ENCODE data around the gene CPT1C. TPM values are rescaled to one million over a fixed set of nuclear protein-coding genes. Genes with fewer than 3 reads are reported as not detected.
A peak's percentile ranks its signal among the peaks of the same experiment; 100 is the strongest.

CPT1C gene
- polyA plus RNA-seq, 1 donor (not counting 4 experiments of a cell fraction or from before 2014, with no cell fraction given): 0.41 TPM

DNA sequence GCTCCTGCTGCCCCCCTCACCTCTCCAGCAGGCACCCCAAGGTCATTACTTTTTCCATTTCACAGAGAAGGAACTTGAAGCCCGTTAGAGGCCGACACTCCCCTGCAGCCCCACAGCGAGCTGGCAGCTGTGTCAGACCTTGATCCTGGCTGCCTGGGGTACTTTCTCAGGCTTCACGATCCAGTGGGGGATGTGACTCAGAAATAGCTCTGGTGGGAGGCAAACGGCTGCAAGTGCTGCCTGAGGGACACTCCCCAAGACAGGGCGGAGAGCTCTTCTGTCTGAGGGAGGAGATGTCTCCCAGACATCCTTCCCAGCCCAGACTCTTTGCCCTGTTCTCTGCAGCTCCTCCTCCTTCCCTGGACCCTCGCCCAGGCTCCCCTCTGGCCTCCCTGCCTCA, 67.4 kb downstream of the CPT1C start:
- peaks cover 3% of the 10 kb centered on the region for H3K9me3 ChIP-seq (ENCODE audit: control insufficient read depth, low read depth, low read length)
- H3K9me1 ChIP-seq (ENCODE audit: control insufficient read depth, extremely low read depth, insufficient read depth, low read length): no peaks in the 10 kb centered on the region
- no peaks in the 10 kb centered on the region for H4K20me1 ChIP-seq (ENCODE audit: control insufficient read depth, extremely low read depth, insufficient read depth, low read length)
- no peak for DNase-seq (ENCODE audit: low read depth, low spot score)
- H3K4me3 ChIP-seq (ENCODE audit: control insufficient read depth in 2 of 3, extremely low read depth in 1 of 3, insufficient read depth in 2 of 3, low read depth in 1 of 3, low read length in 3 of 3): no peak overlapping the region
- no peak overlapping the region for H3K27ac ChIP-seq (ENCODE audit: control insufficient read depth, insufficient read depth, low read length)
- dilution Hi-C loops (cut with MboI; ENCODE audit: extremely low pct_ligation_motif_present, low sequenced_read_pairs): no loop called here
- H3K36me3 ChIP-seq (ENCODE audit: control insufficient read depth in 2 of 2, extremely low read depth in 1 of 2, insufficient read depth in 2 of 2, low read length in 2 of 2): no peaks in the 10 kb centered on the region
- no peak overlapping the region for H3K4me2 ChIP-seq (ENCODE audit: control insufficient read depth, extremely low read depth, insufficient read depth, low read depth, low read length)
- no peak overlapping the region for H2AFZ ChIP-seq (ENCODE audit: control insufficient read depth, low read length)
- TF ChIP-seq CTCF (optimal IDR thresholded peaks at IDR 0.05 in 1 of 3, IDR thresholded peaks at IDR 0.05 in 1 of 3, conservative IDR thresholded peaks at IDR 0.05 in 1 of 3; ENCODE audit: extremely low read depth in 1 of 3, insufficient read depth in 2 of 3, low read length in 3 of 3) (no peak), EZH2 (IDR thresholded peaks at IDR 0.05; ENCODE audit: low read length) (no peak)
- peaks cover 9% of the 10 kb centered on the region for H3K4me1 ChIP-seq (ENCODE audit: control insufficient read depth, extremely low read depth, insufficient read depth, low read length)
- H3K79me2 ChIP-seq (ENCODE audit: control insufficient read depth, insufficient read depth, low read length): no peaks in the 10 kb centered on the region
- no peaks in the 10 kb centered on the region for H3K27me3 ChIP-seq (ENCODE audit: control insufficient read depth, extremely low read depth, insufficient read depth, low read length)
- H3K9ac ChIP-seq (ENCODE audit: control insufficient read depth, extremely low read depth, insufficient read depth, low read length): no peak overlapping the region
- no peak for FAIRE-seq

DNA sequence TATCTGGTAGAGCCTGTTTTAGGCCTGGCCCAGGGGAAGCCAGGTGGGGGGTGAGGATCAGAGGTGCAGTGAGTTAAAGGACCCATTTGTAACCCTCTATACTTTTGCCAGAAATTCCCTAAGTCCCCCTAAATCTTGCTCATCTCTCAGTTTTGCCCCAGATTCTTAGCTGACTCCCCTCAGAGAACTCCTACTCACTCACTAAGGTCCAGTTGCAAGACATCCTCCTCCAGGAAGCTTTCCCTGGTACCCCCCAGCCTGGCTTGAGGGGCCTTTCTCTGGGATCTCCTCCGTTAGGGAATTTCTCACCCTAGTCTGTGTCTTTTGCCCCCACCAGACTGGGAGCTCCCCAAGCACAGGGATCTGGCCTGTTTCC, 70.3 kb downstream of the CPT1C start:
- FAIRE-seq (no peak), DNase-seq (ENCODE audit: low read depth, low spot score) (no peak)
- Histone ChIP-seq H3K36me3 (ENCODE audit: control insufficient read depth in 2 of 2, extremely low read depth in 1 of 2, insufficient read depth in 2 of 2, low read length in 2 of 2) (no peaks in the 10 kb centered on the region), H3K9me1 (ENCODE audit: control insufficient read depth, extremely low read depth, insufficient read depth, low read length) (no peaks in the 10 kb centered on the region), H3K27me3 (ENCODE audit: control insufficient read depth, extremely low read depth, insufficient read depth, low read length) (no peaks in the 10 kb centered on the region), H3K4me3 (ENCODE audit: control insufficient read depth in 2 of 3, extremely low read depth in 1 of 3, insufficient read depth in 2 of 3, low read depth in 1 of 3, low read length in 3 of 3) (no peak overlapping the region), H4K20me1 (ENCODE audit: control insufficient read depth, extremely low read depth, insufficient read depth, low read length) (no peaks in the 10 kb centered on the region), H3K4me1 (ENCODE audit: control insufficient read depth, extremely low read depth, insufficient read depth, low read length) (peaks cover 21% of the 10 kb centered on the region), H2AFZ (ENCODE audit: control insufficient read depth, low read length) (peak overlapping the region; percentile 85), H3K9ac (ENCODE audit: control insufficient read depth, extremely low read depth, insufficient read depth, low read length) (no peak overlapping the region), H3K4me2 (ENCODE audit: control insufficient read depth, extremely low read depth, insufficient read depth, low read depth, low read length) (peak overlapping the region; percentile 20), H3K27ac (ENCODE audit: control insufficient read depth, insufficient read depth, low read length) (no peak overlapping the region), H3K79me2 (ENCODE audit: control insufficient read depth, insufficient read depth, low read length) (no peaks in the 10 kb centered on the region), H3K9me3 (ENCODE audit: control insufficient read depth, low read depth, low read length) (peaks cover under 1% of the 10 kb centered on the region)
- dilution Hi-C loops (cut with MboI; ENCODE audit: extremely low pct_ligation_motif_present, low sequenced_read_pairs): no loop called here
- TF ChIP-seq EZH2 (IDR thresholded peaks at IDR 0.05; ENCODE audit: low read length): no peak
- no peak for TF ChIP-seq CTCF (optimal IDR thresholded peaks at IDR 0.05 in 1 of 3, IDR thresholded peaks at IDR 0.05 in 1 of 3, conservative IDR thresholded peaks at IDR 0.05 in 1 of 3; ENCODE audit: extremely low read depth in 1 of 3, insufficient read depth in 2 of 3, low read length in 3 of 3)

All from keratinocyte (primary cell).